ENCODE measurements around the gene GLDN.
"Not testable (repeated sequence)": the region's sequence is repeated elsewhere in the genome, so short reads cannot be mapped to it uniquely, and the experiment has no call there.

Gene GLDN

GRCh38 chr15:51438526-51438925 lies 97.1 kb downstream of the GLDN start:
- Histone ChIP-seq H2AFZ (ENCODE audit: low read depth) (no peak overlapping the region), H4K20me1 (ENCODE audit: insufficient read depth) (no peaks in the 10 kb centered on the region)

GRCh38 chr15:51443282-51443914 lies 101.9 kb downstream of the GLDN start:
- Histone ChIP-seq H3K4me1 (ENCODE audit: low read depth, poor library complexity, severe bottlenecking) (peaks cover 45% of the 10 kb centered on the region), H4K20me1 (ENCODE audit: insufficient read depth) (no peaks in the 10 kb centered on the region), H3K27me3 (ENCODE audit: insufficient read depth, low read depth) (peaks cover 3% of the 10 kb centered on the region; the same call in 1 of the 2 replicates), H2AFZ (ENCODE audit: low read depth) (no peak overlapping the region), H3K36me3 (ENCODE audit: insufficient read depth) (no peaks in the 10 kb centered on the region), H3K79me2 (ENCODE audit: insufficient read depth, low read depth) (no peaks in the 10 kb centered on the region), H3K4me3 (IDR thresholded peaks at IDR 0.05; ENCODE audit: insufficient read depth, low read depth, low read length) (no peak overlapping the region), H3K27ac (no peak overlapping the region), H3K4me2 (no peak overlapping the region), H3K9ac (no peak overlapping the region)
- TF ChIP-seq, protein P1, sequence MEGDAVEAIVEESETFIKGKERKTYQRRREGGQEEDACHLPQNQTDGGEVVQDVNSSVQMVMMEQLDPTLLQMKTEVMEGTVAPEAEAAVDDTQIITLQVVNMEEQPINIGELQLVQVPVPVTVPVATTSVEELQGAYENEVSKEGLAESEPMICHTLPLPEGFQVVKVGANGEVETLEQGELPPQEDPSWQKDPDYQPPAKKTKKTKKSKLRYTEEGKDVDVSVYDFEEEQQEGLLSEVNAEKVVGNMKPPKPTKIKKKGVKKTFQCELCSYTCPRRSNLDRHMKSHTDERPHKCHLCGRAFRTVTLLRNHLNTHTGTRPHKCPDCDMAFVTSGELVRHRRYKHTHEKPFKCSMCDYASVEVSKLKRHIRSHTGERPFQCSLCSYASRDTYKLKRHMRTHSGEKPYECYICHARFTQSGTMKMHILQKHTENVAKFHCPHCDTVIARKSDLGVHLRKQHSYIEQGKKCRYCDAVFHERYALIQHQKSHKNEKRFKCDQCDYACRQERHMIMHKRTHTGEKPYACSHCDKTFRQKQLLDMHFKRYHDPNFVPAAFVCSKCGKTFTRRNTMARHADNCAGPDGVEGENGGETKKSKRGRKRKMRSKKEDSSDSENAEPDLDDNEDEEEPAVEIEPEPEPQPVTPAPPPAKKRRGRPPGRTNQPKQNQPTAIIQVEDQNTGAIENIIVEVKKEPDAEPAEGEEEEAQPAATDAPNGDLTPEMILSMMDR (conservative IDR thresholded peaks at IDR 0.05; ENCODE audit: low read depth, low read length): no peak

More at GRCh38 chr15:51438526-51438925, 97.1 kb downstream of the GLDN start:
- no peaks in the 10 kb centered on the region for H3K79me2 ChIP-seq (ENCODE audit: insufficient read depth, low read depth)
- H3K36me3 ChIP-seq (ENCODE audit: insufficient read depth): no peaks in the 10 kb centered on the region
- no peak overlapping the region for H3K9ac ChIP-seq
- no peak overlapping the region for H3K27ac ChIP-seq
- H3K4me3 ChIP-seq (IDR thresholded peaks at IDR 0.05; ENCODE audit: insufficient read depth, low read depth, low read length): no peak overlapping the region
- TF ChIP-seq, protein P1 (conservative IDR thresholded peaks at IDR 0.05; ENCODE audit: low read depth, low read length): no peak
- no peaks in the 10 kb centered on the region for H3K4me1 ChIP-seq (ENCODE audit: low read depth, poor library complexity, severe bottlenecking)
- H3K27me3 ChIP-seq (ENCODE audit: insufficient read depth, low read depth): no peaks in the 10 kb centered on the region
- no peak overlapping the region for H3K4me2 ChIP-seq

DNA sequence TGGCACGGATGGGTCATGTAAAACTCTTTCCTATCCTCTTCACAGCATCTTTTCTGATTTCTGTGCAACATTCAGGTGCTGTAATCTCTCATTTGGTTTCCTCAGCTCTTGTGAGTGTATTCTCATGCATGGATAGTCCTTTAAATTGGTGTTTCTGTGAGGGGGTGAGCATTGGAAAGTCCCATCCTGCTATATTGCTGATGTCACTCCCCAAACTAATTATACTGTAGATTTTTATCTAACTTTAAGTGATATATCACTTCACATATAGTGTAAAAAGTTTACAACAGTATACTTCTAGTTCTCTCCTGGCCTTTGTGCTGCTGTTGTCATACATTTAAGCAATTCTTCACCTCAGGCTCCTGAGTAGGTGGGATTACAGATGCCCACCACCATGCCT lies 102.7 kb downstream of the GLDN start:
- H3K27ac ChIP-seq: no peak overlapping the region
- H3K36me3 ChIP-seq (ENCODE audit: insufficient read depth): no peaks in the 10 kb centered on the region
- H3K4me2 ChIP-seq: no peak overlapping the region
- no peak overlapping the region for H3K9ac ChIP-seq
- H2AFZ ChIP-seq (ENCODE audit: low read depth): no peak overlapping the region
- peaks cover 50% of the 10 kb centered on the region for H3K4me1 ChIP-seq (ENCODE audit: low read depth, poor library complexity, severe bottlenecking)
- peaks cover 3% of the 10 kb centered on the region; the same call in 1 of the 2 replicates for H3K27me3 ChIP-seq (ENCODE audit: insufficient read depth, low read depth)
- no peaks in the 10 kb centered on the region for H4K20me1 ChIP-seq (ENCODE audit: insufficient read depth)
- H3K4me3 ChIP-seq (IDR thresholded peaks at IDR 0.05; ENCODE audit: insufficient read depth, low read depth, low read length): no peak overlapping the region
- TF ChIP-seq, protein P1 (conservative IDR thresholded peaks at IDR 0.05; ENCODE audit: low read depth, low read length): no peak
- H3K79me2 ChIP-seq (ENCODE audit: insufficient read depth, low read depth): no peaks in the 10 kb centered on the region

- H3K4me1 ChIP-seq (ENCODE audit: low read depth, poor library complexity, severe bottlenecking): peaks cover 50% of the 10 kb centered on the region
Observed at GRCh38 chr15:51444807-51445206, 103.4 kb downstream of the GLDN start.

GRCh38 chr15:51446029-51446744 lies 104.7 kb downstream of the GLDN start:
- H4K20me1 ChIP-seq (ENCODE audit: insufficient read depth): not testable (repeated sequence)

More at GRCh38 chr15:51444807-51445206, 103.4 kb downstream of the GLDN start:
- Histone ChIP-seq H2AFZ (ENCODE audit: low read depth) (no peak overlapping the region), H3K4me2 (no peak overlapping the region), H4K20me1 (ENCODE audit: insufficient read depth) (no peaks in the 10 kb centered on the region), H3K79me2 (ENCODE audit: insufficient read depth, low read depth) (no peaks in the 10 kb centered on the region), H3K27ac (no peak overlapping the region), H3K4me3 (IDR thresholded peaks at IDR 0.05; ENCODE audit: insufficient read depth, low read depth, low read length) (no peak overlapping the region), H3K27me3 (ENCODE audit: insufficient read depth, low read depth) (peaks cover 3% of the 10 kb centered on the region; the same call in 1 of the 2 replicates), H3K9ac (no peak overlapping the region), H3K36me3 (ENCODE audit: insufficient read depth) (no peaks in the 10 kb centered on the region)
- TF ChIP-seq, protein P1 (conservative IDR thresholded peaks at IDR 0.05; ENCODE audit: low read depth, low read length): no peak

More at GRCh38 chr15:51446029-51446744, 104.7 kb downstream of the GLDN start:
- H3K4me1 ChIP-seq (ENCODE audit: low read depth, poor library complexity, severe bottlenecking): peaks cover 50% of the 10 kb centered on the region
- H3K79me2 ChIP-seq (ENCODE audit: insufficient read depth, low read depth); H3K27me3 ChIP-seq (ENCODE audit: insufficient read depth, low read depth); H3K9ac ChIP-seq; H3K36me3 ChIP-seq (ENCODE audit: insufficient read depth); H3K4me3 ChIP-seq (IDR thresholded peaks at IDR 0.05; ENCODE audit: insufficient read depth, low read depth, low read length): not testable (repeated sequence)
- H3K4me2 ChIP-seq: peak overlapping the region; percentile 37; the same call in 1 of the 2 replicates
- H3K27ac ChIP-seq: peak overlapping the region; percentile 23; the same call in 1 of the 2 replicates
- H2AFZ ChIP-seq (ENCODE audit: low read depth): peak overlapping the region; percentile 11; the same call in 1 of the 2 replicates
